KOPT-K1 (cell line): ENCODE results near the gene TBC1D28.
"Not testable (repeated sequence)": the region's sequence is repeated elsewhere in the genome, so short reads cannot be mapped to it uniquely, and the experiment has no call there.

ENCODE experiments used
- H3K27ac ChIP-seq: fragments of 200-600 bp; sonication (generic); 2 replicates; pipeline ENCODE4 v1.5.1; 2016; ENCODE audit warnings: antibody characterized with exemption, mild to moderate bottlenecking, low read depth, low read length; ENCODE audit not compliant: poor library complexity, severe bottlenecking
- H3K36me3 ChIP-seq: fragments of 200-600 bp; sonication (generic); 2 replicates; pipeline ENCODE4 v1.5.1; 2017; ENCODE audit warnings: antibody characterized with exemption, mild to moderate bottlenecking, low read length, moderate library complexity; ENCODE audit not compliant: insufficient read depth
- H3K9me3 ChIP-seq: fragments of 200-600 bp; sonication (generic); 2 replicates; pipeline ENCODE4 v1.5.1; 2017; ENCODE audit warnings: antibody characterized with exemption, low read length, mild to moderate bottlenecking; ENCODE audit not compliant: insufficient read depth, poor library complexity, severe bottlenecking

The TBC1D28 gene

DNA sequence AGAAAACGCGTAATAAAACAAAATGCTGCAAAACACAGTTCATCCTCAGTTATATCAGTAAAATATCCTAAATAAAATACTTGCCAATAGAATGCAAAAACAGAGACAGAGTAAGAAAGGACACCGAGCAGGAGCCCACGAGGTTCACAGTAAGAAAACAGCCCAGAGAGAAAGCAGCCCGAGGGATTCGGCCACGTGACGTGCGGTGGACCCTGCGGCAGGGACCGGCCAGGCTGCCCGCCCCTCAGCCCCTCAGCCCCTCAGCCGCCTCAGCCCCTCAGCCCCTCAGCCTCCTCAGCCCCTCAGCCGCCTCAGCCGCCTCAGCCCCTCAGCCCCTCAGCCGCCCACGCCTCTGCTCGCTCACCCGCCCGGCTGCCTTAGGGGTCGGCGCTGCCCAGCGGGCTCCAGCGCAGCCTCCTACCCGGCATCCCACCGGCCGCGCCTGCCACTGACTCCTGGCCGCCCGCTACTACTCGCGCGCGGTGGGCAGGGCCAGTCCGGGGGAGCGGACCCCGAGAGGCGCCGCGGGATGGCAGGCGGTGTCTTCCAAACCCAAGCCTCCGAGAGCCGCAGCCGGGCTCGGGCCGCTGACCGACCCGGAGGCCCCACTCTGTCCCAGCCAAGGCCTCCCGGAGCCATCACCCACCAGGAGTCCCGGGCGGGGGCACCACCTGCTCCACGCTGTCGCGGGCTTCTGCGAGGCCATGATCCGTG lies 9.5 kb downstream of the TBC1D28 start:
- H3K27ac ChIP-seq, H3K36me3 ChIP-seq, H3K9me3 ChIP-seq: not testable (repeated sequence)

DNA sequence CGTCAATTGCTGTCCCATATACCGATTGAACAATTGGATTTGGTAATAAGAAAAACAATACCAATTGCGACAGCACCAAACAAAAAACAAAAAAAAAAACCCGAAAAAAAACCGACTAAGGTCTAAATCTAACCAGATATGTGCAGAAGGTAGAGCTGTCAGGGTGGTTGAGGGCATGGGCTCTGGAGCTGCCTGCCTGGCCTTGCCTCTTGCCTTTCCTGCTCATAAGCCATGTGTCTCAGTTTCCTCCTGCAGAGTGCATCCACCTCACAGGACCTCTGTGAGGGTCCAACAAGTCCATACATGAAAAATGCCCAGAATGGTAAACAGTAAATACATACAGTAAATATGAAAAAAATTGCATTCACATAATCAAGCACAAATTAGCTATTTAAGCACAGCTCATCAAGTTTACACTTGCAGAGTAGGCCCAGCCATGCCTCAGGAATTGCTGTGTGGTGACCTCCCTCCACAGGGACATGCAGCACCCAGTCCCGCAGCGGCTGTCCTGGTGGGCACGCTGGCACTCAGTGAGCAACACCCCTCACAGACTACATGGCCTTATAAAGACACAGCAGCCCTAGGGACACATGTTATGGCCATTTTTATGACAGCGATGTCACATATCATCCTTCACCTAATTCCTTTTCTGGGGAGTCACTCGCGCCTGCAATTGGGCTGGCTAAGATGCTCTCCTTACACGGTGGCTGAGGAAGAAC lies 17.9 kb downstream of the TBC1D28 start:
- Histone ChIP-seq H3K36me3 (no peaks in the 10 kb centered on the region), H3K27ac (no peak overlapping the region), H3K9me3 (no peaks in the 10 kb centered on the region)

DNA sequence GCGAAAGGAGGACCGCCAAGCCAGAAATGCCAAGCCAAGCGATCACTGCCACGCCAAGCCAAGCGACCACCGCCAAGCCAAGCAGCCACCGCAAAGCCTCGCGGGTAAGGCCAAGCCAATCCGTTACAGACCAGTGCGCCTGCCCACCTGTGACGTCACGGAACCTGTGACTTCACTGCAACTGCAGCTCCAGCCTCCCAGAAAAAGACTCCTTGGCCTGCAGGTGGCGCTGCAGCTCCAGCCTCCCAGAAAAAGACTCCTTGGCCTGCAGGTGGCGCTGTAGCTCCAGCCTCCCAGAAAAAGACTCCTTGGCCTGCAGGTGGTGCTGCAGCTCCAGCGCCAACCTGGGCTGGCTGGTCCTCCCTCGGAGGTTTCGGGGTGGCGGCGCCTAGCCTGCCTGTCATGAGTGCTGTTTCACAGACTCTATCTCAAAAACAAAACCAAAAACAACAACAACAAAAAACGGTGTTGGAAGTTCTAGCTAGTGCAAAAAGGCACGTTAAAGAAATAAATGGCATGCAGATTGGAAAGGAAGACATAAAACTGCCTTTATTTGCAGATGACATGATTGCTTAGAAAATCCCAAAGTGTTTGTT lies 18.6 kb downstream of the TBC1D28 start:
- H3K36me3 ChIP-seq, H3K9me3 ChIP-seq, H3K27ac ChIP-seq: not testable (repeated sequence)

DNA sequence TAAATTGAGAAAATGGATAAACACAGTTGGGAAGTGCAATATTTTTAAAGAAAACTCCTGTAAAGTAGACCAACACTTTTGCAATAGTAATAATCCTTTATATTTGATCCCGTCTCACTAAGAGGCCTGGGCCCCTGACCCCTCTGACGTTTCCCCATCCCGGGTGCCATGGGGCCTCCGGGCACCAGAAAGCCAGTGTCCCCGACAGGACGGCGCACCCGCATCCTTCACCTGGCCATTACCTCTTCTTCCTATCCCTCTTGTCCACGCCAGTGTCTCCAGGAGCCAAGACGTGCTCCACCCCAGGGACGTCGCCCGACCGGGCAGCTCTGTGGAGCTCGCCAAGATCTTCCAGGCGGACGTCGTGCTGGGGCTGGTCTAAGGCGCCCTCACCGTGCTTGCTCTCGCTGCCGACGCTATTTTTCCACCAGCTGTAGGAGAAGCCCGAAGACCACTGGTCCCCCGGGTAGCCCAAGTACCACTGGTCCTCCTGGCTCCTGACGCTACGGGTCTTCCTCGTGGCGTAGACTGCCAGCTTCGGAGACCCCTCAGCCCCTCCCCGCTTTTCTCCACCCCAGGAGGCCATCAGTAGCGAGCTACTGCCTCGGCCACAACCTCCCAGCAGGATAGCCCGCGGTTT lies 19.2 kb downstream of the TBC1D28 start:
- H3K27ac ChIP-seq, H3K36me3 ChIP-seq, H3K9me3 ChIP-seq: not testable (repeated sequence)

DNA sequence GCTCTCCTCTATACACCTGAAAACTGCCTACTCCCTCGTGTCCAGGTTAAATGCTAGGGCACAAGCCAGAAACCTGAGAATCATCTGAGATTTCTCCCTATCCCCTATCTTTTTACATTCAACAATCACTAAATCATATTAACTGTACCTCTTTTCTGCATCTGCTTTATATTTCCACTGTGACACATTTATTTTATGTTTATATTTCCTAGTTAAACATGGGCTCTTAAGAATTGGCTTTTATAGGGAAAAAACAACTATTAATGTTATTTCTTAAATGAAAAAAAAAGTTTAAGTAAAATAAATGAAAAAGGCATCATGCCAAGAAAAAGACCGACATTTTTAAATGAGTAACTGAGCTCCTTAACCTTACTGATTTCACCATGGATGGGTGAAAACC lies 26.6 kb downstream of the TBC1D28 start:
- not testable (repeated sequence) for H3K36me3 ChIP-seq

DNA sequence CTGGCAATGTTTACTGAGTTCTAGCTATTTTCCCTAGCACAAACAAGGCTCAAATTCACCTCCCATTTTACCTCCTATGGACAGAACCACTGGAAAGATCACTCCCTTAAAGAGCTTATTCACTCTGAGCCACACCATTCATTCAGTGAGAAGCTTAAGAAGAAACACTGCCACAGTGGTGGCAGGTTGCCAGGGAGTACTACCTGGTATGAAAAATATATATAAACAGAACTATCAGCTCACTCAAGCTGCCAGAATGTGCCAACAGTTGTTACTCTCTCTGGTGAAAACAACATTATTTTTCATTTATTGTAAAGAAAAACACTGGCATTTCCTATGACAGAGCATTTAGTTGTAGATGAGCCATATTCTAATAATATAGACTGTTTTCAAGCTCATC lies 31.2 kb downstream of the TBC1D28 start:
- not testable (repeated sequence) for H3K9me3 ChIP-seq, H3K27ac ChIP-seq, H3K36me3 ChIP-seq

More for the DNA sequence above, 26.6 kb downstream of the TBC1D28 start:
- not testable (repeated sequence) for H3K9me3 ChIP-seq, H3K27ac ChIP-seq

DNA sequence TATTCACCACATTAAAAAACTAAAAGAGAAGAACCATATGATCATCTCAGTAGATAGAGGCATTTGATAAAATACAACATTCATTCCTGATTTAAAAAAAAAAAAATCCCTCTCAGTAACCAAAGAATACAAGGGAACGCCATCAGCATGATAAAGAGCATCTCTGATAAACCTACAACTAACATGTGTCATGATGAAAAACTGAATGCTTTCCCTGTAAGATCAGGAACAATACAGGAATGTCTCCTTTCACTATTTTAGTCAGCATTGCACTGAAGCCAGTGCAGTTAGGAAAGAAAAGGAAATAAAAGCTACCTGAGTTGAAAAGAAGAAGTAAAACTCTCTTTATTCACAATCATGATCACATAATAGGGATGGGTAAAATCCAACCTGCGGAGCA lies 51.1 kb downstream of the TBC1D28 start:
- H3K36me3 ChIP-seq, H3K9me3 ChIP-seq, H3K27ac ChIP-seq: not testable (repeated sequence)
